ENCODE measurements around the gene RNF217.
"Not testable (repeated sequence)": the region's sequence is repeated elsewhere in the genome, so short reads cannot be mapped to it uniquely, and the experiment has no call there.

RNF217 gene

DNA sequence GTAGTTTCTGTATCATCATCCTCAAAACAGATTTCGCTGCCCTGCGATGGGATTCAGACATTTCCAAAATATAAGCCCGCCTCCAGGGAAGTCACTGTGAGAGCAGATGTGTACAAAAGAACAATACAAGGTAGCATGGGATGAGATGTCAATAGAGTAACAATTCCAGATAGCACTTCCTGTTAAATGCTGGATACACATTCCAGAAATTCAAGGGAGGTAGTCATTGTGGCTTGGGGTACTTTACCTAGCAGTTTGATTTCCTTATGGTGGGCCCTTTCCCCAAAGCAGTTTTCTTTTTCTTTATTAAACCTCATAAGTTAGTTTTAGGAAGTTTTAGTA lies 2.5 kb downstream of the RNF217 start:
- POLR2A ChIA-PET = no interaction called here
- CTCF ChIA-PET = interaction anchor here (4.2 kb wide), 1 partner anchor 149 kb away, joined by 22 read pairs; no protein-coding TSS in a partner anchor
- H3K4me3 ChIP-seq (ENCODE audit: low read depth, low read length) = peak overlapping the region; percentile 86
- DNase-seq (ENCODE audit: low read depth, low spot score) = no peak
- TF ChIP-seq, protein P1, sequence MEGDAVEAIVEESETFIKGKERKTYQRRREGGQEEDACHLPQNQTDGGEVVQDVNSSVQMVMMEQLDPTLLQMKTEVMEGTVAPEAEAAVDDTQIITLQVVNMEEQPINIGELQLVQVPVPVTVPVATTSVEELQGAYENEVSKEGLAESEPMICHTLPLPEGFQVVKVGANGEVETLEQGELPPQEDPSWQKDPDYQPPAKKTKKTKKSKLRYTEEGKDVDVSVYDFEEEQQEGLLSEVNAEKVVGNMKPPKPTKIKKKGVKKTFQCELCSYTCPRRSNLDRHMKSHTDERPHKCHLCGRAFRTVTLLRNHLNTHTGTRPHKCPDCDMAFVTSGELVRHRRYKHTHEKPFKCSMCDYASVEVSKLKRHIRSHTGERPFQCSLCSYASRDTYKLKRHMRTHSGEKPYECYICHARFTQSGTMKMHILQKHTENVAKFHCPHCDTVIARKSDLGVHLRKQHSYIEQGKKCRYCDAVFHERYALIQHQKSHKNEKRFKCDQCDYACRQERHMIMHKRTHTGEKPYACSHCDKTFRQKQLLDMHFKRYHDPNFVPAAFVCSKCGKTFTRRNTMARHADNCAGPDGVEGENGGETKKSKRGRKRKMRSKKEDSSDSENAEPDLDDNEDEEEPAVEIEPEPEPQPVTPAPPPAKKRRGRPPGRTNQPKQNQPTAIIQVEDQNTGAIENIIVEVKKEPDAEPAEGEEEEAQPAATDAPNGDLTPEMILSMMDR (IDR thresholded peaks at IDR 0.05; ENCODE audit: insufficient read depth, low read length, missing control alignments) = no peak

DNA sequence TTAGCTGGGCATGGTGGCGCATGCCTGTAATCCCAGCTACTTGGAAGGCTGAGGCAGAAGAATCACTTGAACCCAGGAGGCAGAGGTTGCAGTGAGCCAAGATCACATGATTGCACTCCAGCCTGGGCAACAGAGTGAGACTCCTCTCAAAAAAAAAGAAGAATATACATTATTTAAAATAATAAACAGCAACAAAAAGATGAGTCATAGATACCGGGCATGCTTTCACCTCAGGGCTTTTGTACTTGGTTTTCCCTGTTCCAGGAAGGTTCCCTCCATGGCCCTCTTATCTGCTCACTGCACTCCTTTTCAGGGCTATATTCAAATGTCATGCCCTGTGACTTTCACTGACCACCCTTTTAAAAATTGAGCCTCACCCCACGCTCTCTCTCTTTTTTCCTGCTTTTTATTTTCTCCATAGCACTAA lies 3.2 kb downstream of the RNF217 start:
- DNase-seq (ENCODE audit: low read depth, low spot score); POLR2A ChIA-PET: not testable (repeated sequence)
- CTCF ChIA-PET = interaction anchor here (4.2 kb wide), 1 partner anchor 148 kb away, joined by 22 read pairs; no protein-coding TSS in a partner anchor
- H3K4me3 ChIP-seq (ENCODE audit: low read depth, low read length) = peak overlapping the region; percentile 12

DNA sequence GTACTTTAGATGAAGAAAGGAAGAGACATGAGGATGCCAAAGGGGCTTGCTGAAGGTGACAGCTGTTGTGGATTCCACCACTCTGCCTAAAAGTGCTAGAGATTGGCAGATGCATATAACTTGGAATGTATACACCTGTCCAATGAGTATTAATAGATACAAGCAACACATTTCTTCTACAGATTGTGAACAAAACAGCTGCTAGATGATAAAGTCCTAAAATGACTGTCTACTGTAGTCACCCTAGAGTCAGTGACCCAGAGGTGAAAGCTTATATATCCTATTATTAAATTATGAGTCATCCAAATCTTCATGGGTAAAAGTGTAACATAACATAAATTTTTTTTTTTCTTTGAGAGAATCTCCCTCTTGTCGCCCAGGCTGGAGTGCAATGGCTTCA lies 5.2 kb downstream of the RNF217 start:
- no peak overlapping the region for H3K4me3 ChIP-seq (ENCODE audit: low read depth, low read length)
- ChIA-PET POLR2A (interaction anchor here (0.9 kb wide), 1 partner anchor 334 kb away, joined by 4 read pairs; the partner anchor contains the start of gene HDDC2), CTCF (interaction anchor here (1.2 to 3.7 kb wide), 3 partner anchors 10 to 147 kb away, joined by 3 to 12 read pairs (median 4); no protein-coding TSS in a partner anchor)
- TF ChIP-seq, protein P1 (IDR thresholded peaks at IDR 0.05; ENCODE audit: insufficient read depth, low read length, missing control alignments) = no peak
- DNase-seq (ENCODE audit: low read depth, low spot score) = no peak

DNA sequence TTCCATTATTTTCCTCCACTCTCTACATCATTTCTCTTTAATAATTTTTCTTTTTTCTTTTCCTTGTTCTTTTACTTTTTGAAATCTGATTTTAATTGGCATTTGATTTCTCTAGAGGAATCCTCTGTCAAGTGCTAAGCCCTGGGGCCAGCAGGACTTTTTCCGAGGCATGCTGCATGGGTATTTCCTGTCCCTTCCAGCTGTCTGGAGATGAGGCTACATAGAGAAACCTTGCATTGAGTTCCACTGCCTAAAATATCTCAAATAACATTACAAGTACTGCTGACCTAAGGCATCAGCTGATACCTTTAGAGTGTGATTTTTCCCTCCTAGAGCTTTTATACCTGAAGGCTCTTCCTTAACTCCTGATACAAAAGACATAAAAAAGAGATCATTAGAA lies 6.2 kb downstream of the RNF217 start:
- DNase-seq (ENCODE audit: low read depth, low spot score) = no peak
- ChIA-PET POLR2A (no interaction called here), CTCF (interaction anchor here (0.9 to 3.7 kb wide), 2 partner anchors 9 to 146 kb away, joined by 3 to 12 read pairs; no protein-coding TSS in a partner anchor)
- H3K4me3 ChIP-seq (ENCODE audit: low read depth, low read length) = no peak overlapping the region
- TF ChIP-seq, protein P1 (IDR thresholded peaks at IDR 0.05; ENCODE audit: insufficient read depth, low read length, missing control alignments) = no peak

DNA sequence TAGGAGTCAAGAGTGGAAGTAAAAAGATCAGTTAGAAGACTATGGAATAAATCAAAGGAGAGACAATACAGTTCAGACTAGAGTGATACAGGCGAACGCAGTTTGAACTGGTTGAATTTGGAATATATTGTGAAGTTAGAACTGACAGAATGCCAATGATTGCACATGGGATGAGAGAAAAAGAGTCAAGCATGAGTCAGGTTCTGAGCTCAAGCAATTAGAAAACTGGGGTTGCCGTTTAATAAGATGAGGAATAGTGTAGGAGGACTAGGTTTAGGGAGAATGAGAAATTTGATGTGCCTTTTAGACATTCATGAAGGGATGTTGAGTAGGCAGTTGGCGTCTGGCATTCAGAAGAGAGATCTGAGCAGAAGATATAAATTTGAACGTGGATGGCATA lies 8.0 kb downstream of the RNF217 start:
- H3K4me3 ChIP-seq (ENCODE audit: low read depth, low read length) = no peak overlapping the region
- ChIA-PET CTCF (interaction anchor here (1.4 to 3.7 kb wide), 2 partner anchors 141 to 144 kb away, joined by 4 to 12 read pairs; no protein-coding TSS in a partner anchor), POLR2A (no interaction called here)
- TF ChIP-seq, protein P1 (IDR thresholded peaks at IDR 0.05; ENCODE audit: insufficient read depth, low read length, missing control alignments) = no peak
- DNase-seq (ENCODE audit: low read depth, low spot score) = no peak

DNA sequence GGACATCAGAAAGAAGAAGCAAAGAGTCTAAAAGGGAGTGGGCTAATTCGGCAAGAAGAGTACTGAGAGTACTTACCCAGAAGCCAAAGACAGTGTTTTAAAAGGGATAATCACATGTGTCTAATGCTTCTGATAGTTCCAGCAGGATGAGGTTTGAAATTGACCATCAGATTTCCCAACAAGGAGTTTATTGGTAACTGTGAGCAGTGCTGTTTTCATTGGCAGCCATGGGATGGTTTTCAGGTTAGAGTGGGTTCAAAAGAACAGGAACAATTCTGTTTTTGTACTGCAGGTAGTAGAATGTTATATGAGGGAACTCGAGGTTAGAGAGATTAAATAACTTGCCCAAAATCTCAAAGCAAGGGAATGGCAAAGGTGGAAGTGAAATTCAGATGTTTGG lies 8.5 kb downstream of the RNF217 start:
- ChIA-PET CTCF (interaction anchor here (3.7 kb wide), 1 partner anchor 143 kb away, joined by 12 read pairs; no protein-coding TSS in a partner anchor), POLR2A (no interaction called here)
- TF ChIP-seq, protein P1 (IDR thresholded peaks at IDR 0.05; ENCODE audit: insufficient read depth, low read length, missing control alignments) = no peak
- no peak for DNase-seq (ENCODE audit: low read depth, low spot score)
- H3K4me3 ChIP-seq (ENCODE audit: low read depth, low read length) = no peak overlapping the region

DNA sequence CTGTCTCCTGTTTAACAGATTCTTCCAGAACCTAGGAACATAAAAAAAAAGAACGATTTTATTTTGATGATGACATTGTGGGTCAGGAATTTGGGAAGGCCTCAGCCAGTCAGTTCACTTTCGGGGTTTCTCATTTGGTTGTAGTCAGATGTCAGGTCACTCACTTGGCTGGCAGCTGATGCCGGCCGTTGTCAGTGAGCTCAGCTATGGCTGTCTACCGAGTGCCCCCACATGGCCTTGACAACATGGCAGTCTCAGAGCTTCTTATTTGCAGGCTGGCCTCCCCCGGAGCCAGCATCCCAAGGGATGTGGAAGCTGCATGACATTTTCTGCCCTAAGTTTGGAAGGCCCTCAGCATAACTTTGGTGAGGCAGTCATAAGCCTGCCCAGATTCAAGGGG lies 11.5 kb downstream of the RNF217 start:
- H3K4me3 ChIP-seq (ENCODE audit: low read depth, low read length) = no peak overlapping the region
- POLR2A ChIA-PET = interaction anchor here (1.6 kb wide), 1 partner anchor 12 kb away, joined by 5 read pairs; no protein-coding TSS in a partner anchor
- CTCF ChIA-PET = interaction anchor here (1.3 kb wide), 1 partner anchor 103 kb away, joined by 3 read pairs; no protein-coding TSS in a partner anchor
- TF ChIP-seq, protein P1 (IDR thresholded peaks at IDR 0.05; ENCODE audit: insufficient read depth, low read length, missing control alignments) = no peak
- DNase-seq (ENCODE audit: low read depth, low spot score) = no peak
